ENCODE data around the gene GAPVD1. TPM values are rescaled to one million over a fixed set of nuclear protein-coding genes. Genes with fewer than 3 reads are reported as not detected.
A peak's percentile ranks its signal among the peaks of the same experiment; 100 is the strongest.

Gene GAPVD1
- total RNA-seq (2021; fragmentation: NEBNext Ultra II Directional; extraction: Animal tissue kit (Norgen Biotek cat#: 25700)): 36.3 and 40.5 TPM in 2 replicates
- polyA plus RNA-seq (2011; rRNA removed): 5.2 and 5.5 TPM in 2 replicates
- polyA plus RNA-seq (2011; cell fraction: cytosol; rRNA removed): 7.9 TPM
- 11.0 TPM for polyA plus RNA-seq (2011; cell fraction: nucleus; rRNA removed)
- polyA plus RNA-seq (2012, experiment 1 of 2): 11.6 to 19.7 TPM (median 14.1 TPM) in 4 replicates
- 0.73 TPM for polyA plus RNA-seq (2012, experiment 2 of 2)
- polyA plus RNA-seq (2013, experiment 1 of 2): 15.9 TPM
- 13.7 TPM for polyA plus RNA-seq (2013, experiment 2 of 2)
- polyA minus RNA-seq (2011; rRNA and poly(A)+ RNA removed): 28.5 and 39.3 TPM in 2 replicates
- 23.9 TPM for polyA minus RNA-seq (2011; cell fraction: cytosol; rRNA and poly(A)+ RNA removed)
- 26.8 TPM for polyA minus RNA-seq (2011; cell fraction: nucleus; rRNA and poly(A)+ RNA removed)
- long read RNA-seq, experiment 1, partial matches to known transcripts: 6 of 16 reads
- long read RNA-seq, experiment 1, other reads (novel, unspliced or antisense): 9 of 16 reads
- long read RNA-seq, experiment 2, partial matches to known transcripts: 3 of 7 reads
- long read RNA-seq, experiment 2, other reads (novel, unspliced or antisense): 3 of 7 reads

- no peaks in the 10 kb centered on the region for H3K9me3 ChIP-seq (ENCODE audit: insufficient read depth in 2 of 2, low read depth in 1 of 2, low read length in 1 of 2)
- peak; percentile 82 to 94 for DNase-seq (ENCODE audit: low read depth in 1 of 2, low spot score in 2 of 2)
- peak within 1 kb of the TSS; percentile 44 for H3K4ac ChIP-seq (replicated peaks; ENCODE audit: insufficient read length, low read depth, low read length)
- no peak for FAIRE-seq
- H3K14ac ChIP-seq (ENCODE audit: insufficient read length): no peak within 1 kb of the TSS
- ChIA-PET POLR2A (ENCODE audit: partially characterized antibody) (interaction anchor here (0.9 to 2.4 kb wide), 6 partner anchors 9 to 61 kb away, joined by 3 to 15 read pairs (median 4); partner anchors contain the start of genes HSPA5 and RABEPK), CTCF (ENCODE audit: partially characterized antibody) (interaction anchor here (0.9 to 1.8 kb wide), 4 partner anchors 100 to 408 kb away, joined by 3 to 9 read pairs (median 5); partner anchors contain the start of gene WDR38)
- peak within 1 kb of the TSS; percentile 99 for H4K91ac ChIP-seq (replicated peaks; ENCODE audit: insufficient read length, low read length)
- no peak within 1 kb of the TSS for H3K23ac ChIP-seq (ENCODE audit: insufficient read length)
- H3K27me3 ChIP-seq (replicated peaks in 1 of 4; ENCODE audit: control insufficient read depth in 3 of 4, extremely low read depth in 1 of 4, insufficient read depth in 3 of 4, low read length in 3 of 4): no peaks in the 10 kb centered on the region
- H3K79me1 ChIP-seq (ENCODE audit: low read depth, low read length): peaks cover 4% of the 10 kb centered on the region; the same call in 1 of the 2 replicates
- no peak within 1 kb of the TSS for H2BK15ac ChIP-seq (ENCODE audit: low read length)
- peak within 1 kb of the TSS; percentile 68; the same call in 1 of the 2 replicates for H2BK12ac ChIP-seq (ENCODE audit: low read depth, low read length)
- H2AFZ ChIP-seq (ENCODE audit: low read length): peak within 1 kb of the TSS; percentile 94
- H2BK5ac ChIP-seq (ENCODE audit: low read depth, low read length): peak within 1 kb of the TSS; percentile 53; the same call in 1 of the 2 replicates
- H3K56ac ChIP-seq (replicated peaks; ENCODE audit: insufficient read length, low read depth, low read length): no peak within 1 kb of the TSS
- peak within 1 kb of the TSS; percentile 80 to 95 (median 89) for H3K4me3 ChIP-seq (ENCODE audit: extremely low read depth in 1 of 4, insufficient read depth in 2 of 4, low read depth in 3 of 4, low read length in 4 of 4)
- H3K18ac ChIP-seq (ENCODE audit: extremely low read depth, low read length): peak within 1 kb of the TSS; percentile 71
- no peaks in the 10 kb centered on the region for H4K20me1 ChIP-seq (replicated peaks in 1 of 2; ENCODE audit: control insufficient read depth in 1 of 2, insufficient read depth in 2 of 2, low read length in 2 of 2)
- no peak within 1 kb of the TSS for H2AK5ac ChIP-seq (ENCODE audit: low read depth, low read length)
- peaks cover 0 to 31% of the 10 kb centered on the region in 2 experiments; a peak in 2 of 4 replicates for H3K79me2 ChIP-seq (ENCODE audit: control insufficient read depth in 1 of 2, insufficient read depth in 2 of 2, low read length in 2 of 2)
- H4K8ac ChIP-seq (ENCODE audit: extremely low read depth, insufficient read depth, low read length): 0 out of 2 replicates have a peak within 1 kb of the TSS, but pooled peaks have one; percentile 69
- H3K4me2 ChIP-seq (ENCODE audit: insufficient read depth in 1 of 2, low read depth in 2 of 2, low read length in 2 of 2): peak within 1 kb of the TSS; percentile 68 to 76
- peak within 1 kb of the TSS; percentile 62 to 81 (median 66) for H3K9ac ChIP-seq (replicated peaks in 1 of 4; ENCODE audit: extremely low read depth in 1 of 4, low read depth in 3 of 4, low read length in 3 of 4)
- 4% methylated on average over 54 of the region's 72 CpGs; no CpG with 5 or more reads in 1 of the 2 experiments for WGBS, 2 experiments (ENCODE audit: extremely low coverage in 1 of 2, insufficient coverage in 1 of 2, insufficient read length in 1 of 2, insufficient replicate concordance in 2 of 2, low coverage in 1 of 2, low lambda C conversion rate in 2 of 2, missing lambda C conversion rate in 1 of 2)
- peaks cover 0 to 2% (median 0%) of the 10 kb centered on the region in 4 experiments; a peak in 1 of 7 replicates for H3K4me1 ChIP-seq (replicated peaks in 1 of 4; ENCODE audit: control insufficient read depth in 3 of 4, insufficient read depth in 4 of 4, low read length in 3 of 4)
- H3K23me2 ChIP-seq (ENCODE audit: low read depth, low read length): peaks cover 3% of the 10 kb centered on the region
- no peak within 1 kb of the TSS for H3K27ac ChIP-seq (ENCODE audit: low read depth, low read length)
- H2BK20ac ChIP-seq (ENCODE audit: low read length): no peak within 1 kb of the TSS
- H3K36me3 ChIP-seq (ENCODE audit: control insufficient read depth in 2 of 4, insufficient read depth in 4 of 4, low read length in 3 of 4): peaks cover 0 to 4% (median 0%) of the 10 kb centered on the region in 4 experiments; a peak in 1 of 8 replicates
- H2BK120ac ChIP-seq (replicated peaks; ENCODE audit: low read depth, low read length): no peak within 1 kb of the TSS
- H4K5ac ChIP-seq (ENCODE audit: insufficient read length, low read depth, low read length): peak within 1 kb of the TSS; percentile 98
- TF ChIP-seq HDAC2 (IDR thresholded peaks at IDR 0.05; ENCODE audit: borderline replicate concordance in 1 of 2, low read depth in 2 of 2, low read length in 2 of 2) (no peak), POLR2AphosphoS5 (IDR thresholded peaks at IDR 0.05; ENCODE audit: low read depth, low read length) (peak; percentile 72; the same call in 1 of the 2 replicates), RAD21 (IDR thresholded peaks at IDR 0.05 in 1 of 2, conservative IDR thresholded peaks at IDR 0.05 in 1 of 2; ENCODE audit: low read depth in 2 of 2, low read length in 2 of 2) (no peak), GABPA (IDR thresholded peaks at IDR 0.05; ENCODE audit: borderline replicate concordance, insufficient read depth, low read length) (peak; percentile 72; the same call in 1 of the 2 replicates), SIN3A (conservative IDR thresholded peaks at IDR 0.05 in 1 of 2, IDR thresholded peaks at IDR 0.05 in 1 of 2; ENCODE audit: low read depth in 1 of 2, low read length in 2 of 2) (peak in 1 of 2 experiments; percentile 86; a peak in 1 of 4 replicates), CHD1 (IDR thresholded peaks at IDR 0.05; ENCODE audit: low read depth, low read length) (no peak)
Observed at GRCh38 chr9:125261501-125262293, at the start of gene GAPVD1. GAPVD1 (plus strand) TSS chr9:125261826; CDS start chr9:125298922, 37,096 bp downstream.
